ENCODE measurements around the gene PLA2G4B. TPM values are rescaled to one million over a fixed set of nuclear protein-coding genes. Genes with fewer than 3 reads are reported as not detected.

The PLA2G4B gene
- total and polyA plus RNA-seq, 4 donors = 3.3 to 31.2 (median 14.6) TPM

DNA sequence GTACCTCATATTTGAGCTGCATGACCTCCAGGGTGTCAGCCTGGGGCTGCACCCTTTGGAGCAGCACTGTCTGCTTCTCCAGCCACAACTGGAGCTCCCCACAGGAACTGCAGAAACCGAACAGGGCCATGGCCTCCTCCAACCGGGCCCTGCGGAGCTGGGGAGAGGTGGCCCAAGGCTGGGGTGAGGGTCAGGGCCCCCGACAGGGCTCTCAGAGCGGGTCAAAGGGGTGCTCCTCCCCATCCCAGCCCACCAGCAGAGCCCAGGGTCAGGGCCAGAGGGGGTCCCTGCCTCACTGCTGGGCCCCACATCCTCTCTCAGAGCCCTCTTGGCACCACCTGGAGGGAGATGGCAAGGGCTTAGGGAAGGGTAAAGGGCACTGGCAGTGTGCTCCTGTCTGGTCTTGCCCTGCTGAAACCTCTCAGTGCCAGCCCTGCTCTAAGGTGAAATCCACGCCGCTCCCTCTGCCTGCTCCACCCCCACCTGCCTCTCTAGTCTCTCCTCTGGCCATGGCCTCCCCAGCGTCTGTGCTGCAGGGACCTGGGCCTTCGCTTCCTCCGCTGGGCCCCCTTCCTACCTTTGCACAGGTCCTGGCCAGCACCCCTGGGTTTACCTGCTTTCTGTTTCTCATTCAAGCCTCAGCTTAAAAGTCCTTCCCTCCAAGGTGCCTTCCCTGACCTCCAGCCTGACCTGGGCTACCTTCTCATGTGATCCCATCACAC, 41.7 kb downstream of the PLA2G4B start:
- no peaks in the 10 kb centered on the region for H3K9me3 ChIP-seq (ENCODE audit: control insufficient read depth, insufficient read depth, low read length)
- H3K4me1 ChIP-seq (ENCODE audit: control insufficient read depth, insufficient read depth, low read length) = peaks cover 26% of the 10 kb centered on the region
- H3K27me3 ChIP-seq (ENCODE audit: control insufficient read depth, insufficient read depth, low read length) = peaks cover 20% of the 10 kb centered on the region
- 90% methylated on average over 7 of the region's 10 CpGs for WGBS (ENCODE audit: insufficient coverage)
- peaks cover 2% of the 10 kb centered on the region for H3K36me3 ChIP-seq (ENCODE audit: control insufficient read depth, insufficient read depth, low read length)
- no peak overlapping the region for H3K27ac ChIP-seq (ENCODE audit: low read depth, low read length)
- no peak for DNase-seq (ENCODE audit: low read depth in 4 of 6, low spot score in 6 of 6)
- H3K4me3 ChIP-seq (ENCODE audit: low read depth, low read length) = no peak overlapping the region

GRCh38 chr15:41881086-41881485, 42.4 kb downstream of the PLA2G4B start:
- 83% methylated on average over 8 of the region's 8 CpGs for WGBS (ENCODE audit: insufficient coverage)

DNA sequence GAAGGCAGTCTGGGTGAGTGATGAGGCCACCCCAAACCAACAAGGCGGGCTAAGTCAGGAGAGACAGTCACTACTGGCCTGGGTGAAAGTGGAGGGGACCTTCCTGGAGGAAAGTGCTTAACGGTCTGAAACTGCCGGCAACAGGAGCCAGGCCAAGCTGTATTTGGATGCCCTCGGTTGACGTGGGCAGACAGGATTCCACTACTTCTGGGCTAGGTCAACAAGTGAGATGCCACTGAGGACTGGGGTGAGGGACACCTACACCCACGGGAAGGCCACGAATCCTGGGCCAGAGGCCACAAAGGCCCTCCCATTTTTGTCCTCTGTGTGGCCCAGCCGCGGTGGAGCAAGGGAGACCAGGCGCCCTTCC, 42.9 kb downstream of the PLA2G4B start:
- Histone ChIP-seq H3K4me1 (ENCODE audit: control insufficient read depth, insufficient read depth, low read length) (peaks cover 26% of the 10 kb centered on the region), H3K4me3 (ENCODE audit: low read depth, low read length) (no peak overlapping the region), H3K9me3 (ENCODE audit: control insufficient read depth, insufficient read depth, low read length) (no peaks in the 10 kb centered on the region), H3K27ac (ENCODE audit: low read depth, low read length) (no peak overlapping the region), H3K27me3 (ENCODE audit: control insufficient read depth, insufficient read depth, low read length) (peaks cover 20% of the 10 kb centered on the region), H3K36me3 (ENCODE audit: control insufficient read depth, insufficient read depth, low read length) (peaks cover 4% of the 10 kb centered on the region)
- WGBS (ENCODE audit: insufficient coverage) = 38% methylated on average over 10 of the region's 10 CpGs
- no peak for DNase-seq (ENCODE audit: low read depth in 4 of 6, low spot score in 6 of 6)

More at GRCh38 chr15:41881086-41881485, 42.4 kb downstream of the PLA2G4B start:
- DNase-seq (ENCODE audit: low read depth in 4 of 6, low spot score in 6 of 6) = no peak
- no peak overlapping the region for H3K4me3 ChIP-seq (ENCODE audit: low read depth, low read length)
- H3K9me3 ChIP-seq (ENCODE audit: control insufficient read depth, insufficient read depth, low read length) = no peaks in the 10 kb centered on the region
- peaks cover 20% of the 10 kb centered on the region for H3K27me3 ChIP-seq (ENCODE audit: control insufficient read depth, insufficient read depth, low read length)
- peaks cover 4% of the 10 kb centered on the region for H3K36me3 ChIP-seq (ENCODE audit: control insufficient read depth, insufficient read depth, low read length)
- H3K27ac ChIP-seq (ENCODE audit: low read depth, low read length) = no peak overlapping the region
- H3K4me1 ChIP-seq (ENCODE audit: control insufficient read depth, insufficient read depth, low read length) = peaks cover 26% of the 10 kb centered on the region

GRCh38 chr15:41881920-41882688, 43.5 kb downstream of the PLA2G4B start:
- H3K4me3 ChIP-seq (ENCODE audit: low read depth, low read length) = no peak overlapping the region

GRCh38 chr15:41882689-41883483, 44.2 kb downstream of the PLA2G4B start:
- Histone ChIP-seq H3K4me1 (ENCODE audit: control insufficient read depth, insufficient read depth, low read length) (peaks cover 24% of the 10 kb centered on the region), H3K4me3 (ENCODE audit: low read depth, low read length) (no peak overlapping the region), H3K9me3 (ENCODE audit: control insufficient read depth, insufficient read depth, low read length) (no peaks in the 10 kb centered on the region), H3K36me3 (ENCODE audit: control insufficient read depth, insufficient read depth, low read length) (peaks cover 4% of the 10 kb centered on the region), H3K27me3 (ENCODE audit: control insufficient read depth, insufficient read depth, low read length) (peaks cover 20% of the 10 kb centered on the region), H3K27ac (ENCODE audit: low read depth, low read length) (no peak overlapping the region)
- no peak for DNase-seq (ENCODE audit: low read depth in 4 of 6, low spot score in 6 of 6)
- 61% methylated on average over 11 of the region's 14 CpGs for WGBS (ENCODE audit: insufficient coverage)

More at GRCh38 chr15:41881920-41882688, 43.5 kb downstream of the PLA2G4B start:
- Histone ChIP-seq H3K27ac (ENCODE audit: low read depth, low read length) (no peak overlapping the region), H3K36me3 (ENCODE audit: control insufficient read depth, insufficient read depth, low read length) (peaks cover 4% of the 10 kb centered on the region), H3K9me3 (ENCODE audit: control insufficient read depth, insufficient read depth, low read length) (no peaks in the 10 kb centered on the region), H3K4me1 (ENCODE audit: control insufficient read depth, insufficient read depth, low read length) (peaks cover 26% of the 10 kb centered on the region), H3K27me3 (ENCODE audit: control insufficient read depth, insufficient read depth, low read length) (peaks cover 20% of the 10 kb centered on the region)
- peak in 2 of 6 donors; percentile 23 to 38 for DNase-seq (ENCODE audit: low read depth in 4 of 6, low spot score in 6 of 6)
- 1% methylated on average over 63 of the region's 81 CpGs for WGBS (ENCODE audit: insufficient coverage)

DNA sequence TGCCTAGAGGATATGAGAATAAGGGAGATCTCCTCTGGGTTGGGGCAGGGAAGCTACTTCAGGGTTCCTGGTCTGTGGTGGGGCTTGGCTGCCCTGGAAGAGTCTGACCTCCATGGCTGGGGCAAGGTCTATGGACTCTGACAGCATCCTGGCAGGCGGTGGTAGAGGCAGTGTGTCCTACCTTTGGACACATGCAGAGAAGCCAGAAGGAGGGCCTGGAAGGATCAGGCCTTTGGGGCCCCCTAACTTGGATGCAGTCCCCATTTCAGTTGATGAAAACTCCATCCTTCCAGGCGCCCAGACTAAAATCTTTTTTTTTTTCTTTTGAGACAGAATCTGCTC, 44.8 kb downstream of the PLA2G4B start:
- peaks cover 20% of the 10 kb centered on the region for H3K4me1 ChIP-seq (ENCODE audit: control insufficient read depth, insufficient read depth, low read length)
- no peaks in the 10 kb centered on the region for H3K9me3 ChIP-seq (ENCODE audit: control insufficient read depth, insufficient read depth, low read length)
- peaks cover 20% of the 10 kb centered on the region for H3K27me3 ChIP-seq (ENCODE audit: control insufficient read depth, insufficient read depth, low read length)
- H3K27ac ChIP-seq (ENCODE audit: low read depth, low read length) = no peak overlapping the region
- peaks cover 2% of the 10 kb centered on the region for H3K36me3 ChIP-seq (ENCODE audit: control insufficient read depth, insufficient read depth, low read length)
- no peak overlapping the region for H3K4me3 ChIP-seq (ENCODE audit: low read depth, low read length)
- 86% methylated on average over 2 of the region's 2 CpGs for WGBS (ENCODE audit: insufficient coverage)
- DNase-seq (ENCODE audit: low read depth in 4 of 6, low spot score in 6 of 6) = no peak

GRCh38 chr15:41884458-41884857, 45.8 kb downstream of the PLA2G4B start:
- Histone ChIP-seq H3K27me3 (ENCODE audit: control insufficient read depth, insufficient read depth, low read length) (peaks cover 20% of the 10 kb centered on the region), H3K4me3 (ENCODE audit: low read depth, low read length) (no peak overlapping the region), H3K9me3 (ENCODE audit: control insufficient read depth, insufficient read depth, low read length) (no peaks in the 10 kb centered on the region), H3K27ac (ENCODE audit: low read depth, low read length) (no peak overlapping the region), H3K36me3 (ENCODE audit: control insufficient read depth, insufficient read depth, low read length) (peaks cover 2% of the 10 kb centered on the region), H3K4me1 (ENCODE audit: control insufficient read depth, insufficient read depth, low read length) (peaks cover 20% of the 10 kb centered on the region)
- WGBS (ENCODE audit: insufficient coverage) = 92% methylated on average over 7 of the region's 7 CpGs
- DNase-seq (ENCODE audit: low read depth in 4 of 6, low spot score in 6 of 6) = no peak

GRCh38 chr15:41885321-41885720, 46.7 kb downstream of the PLA2G4B start:
- H3K27me3 ChIP-seq (ENCODE audit: control insufficient read depth, insufficient read depth, low read length) = peaks cover 17% of the 10 kb centered on the region
- H3K27ac ChIP-seq (ENCODE audit: low read depth, low read length) = no peak overlapping the region
- no peak for DNase-seq (ENCODE audit: low read depth in 4 of 6, low spot score in 6 of 6)
- H3K4me3 ChIP-seq (ENCODE audit: low read depth, low read length) = no peak overlapping the region
- H3K9me3 ChIP-seq (ENCODE audit: control insufficient read depth, insufficient read depth, low read length) = no peaks in the 10 kb centered on the region
- peaks cover 20% of the 10 kb centered on the region for H3K4me1 ChIP-seq (ENCODE audit: control insufficient read depth, insufficient read depth, low read length)
- peaks cover 2% of the 10 kb centered on the region for H3K36me3 ChIP-seq (ENCODE audit: control insufficient read depth, insufficient read depth, low read length)

DNA sequence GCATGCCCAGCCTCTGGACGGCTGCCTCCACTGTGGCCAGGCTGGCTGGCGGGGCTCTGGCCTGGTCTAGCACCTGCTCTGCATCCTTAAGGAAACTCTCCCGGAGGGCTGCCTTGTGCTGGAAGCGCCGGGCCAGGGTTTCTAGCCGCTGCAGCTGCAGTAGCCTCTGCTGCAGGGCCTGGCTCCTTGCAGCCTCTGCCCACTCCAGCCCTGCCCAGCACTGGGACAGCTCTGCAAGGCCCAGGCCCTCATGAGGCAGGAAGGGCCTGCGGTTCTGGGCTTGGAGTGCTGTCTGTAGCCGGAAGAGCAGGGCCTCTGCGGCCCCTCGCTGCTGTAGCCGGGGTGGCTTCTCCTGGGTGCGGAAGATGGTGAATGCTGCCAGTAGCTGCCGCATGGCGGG, 47.2 kb downstream of the PLA2G4B start:
- 93% methylated on average over 14 of the region's 14 CpGs for WGBS (ENCODE audit: insufficient coverage)
- no peak for DNase-seq (ENCODE audit: low read depth in 4 of 6, low spot score in 6 of 6)

More for the DNA sequence above, 47.2 kb downstream of the PLA2G4B start:
- Histone ChIP-seq H3K4me3 (ENCODE audit: low read depth, low read length) (no peak overlapping the region), H3K36me3 (ENCODE audit: control insufficient read depth, insufficient read depth, low read length) (peaks cover 2% of the 10 kb centered on the region), H3K27ac (ENCODE audit: low read depth, low read length) (no peak overlapping the region), H3K9me3 (ENCODE audit: control insufficient read depth, insufficient read depth, low read length) (no peaks in the 10 kb centered on the region), H3K27me3 (ENCODE audit: control insufficient read depth, insufficient read depth, low read length) (peaks cover 12% of the 10 kb centered on the region), H3K4me1 (ENCODE audit: control insufficient read depth, insufficient read depth, low read length) (peaks cover 20% of the 10 kb centered on the region)
